Large intestine (tissue), 3 donors: ENCODE measurements around the gene CCND1. TPM values are rescaled to one million over a fixed set of nuclear protein-coding genes. Genes with fewer than 3 reads are reported as not detected.

Experiments
- DNase-seq, 2 donors: peaks; one replicate each; pipeline versions ENCODE4 v3.0.0 to v3.0.0-alpha.2; 2013
- H3K27ac ChIP-seq: one replicate; pipeline ENCODE4 v1.5.1; 2013; ENCODE audit warnings: low read length
- H3K27me3 ChIP-seq: 2 replicates; pipeline ENCODE4 v1.6.1; 2013; ENCODE audit warnings: low read length; ENCODE audit not compliant: control insufficient read depth, insufficient read depth
- H3K36me3 ChIP-seq: 2 replicates; pipeline ENCODE4 v1.6.1; 2013; ENCODE audit warnings: low read length; ENCODE audit not compliant: control insufficient read depth, insufficient read depth
- H3K4me1 ChIP-seq: one replicate; pipeline ENCODE4 v1.6.1; 2013; ENCODE audit warnings: low read length; ENCODE audit not compliant: control insufficient read depth, insufficient read depth
- H3K4me3 ChIP-seq: one replicate; pipeline ENCODE4 v1.5.1; 2013; ENCODE audit warnings: low read length
- H3K9me3 ChIP-seq: one replicate; pipeline ENCODE4 v1.6.1; 2013; ENCODE audit warnings: mild to moderate bottlenecking, low read depth, low read length, moderate library complexity; ENCODE audit not compliant: control insufficient read depth
- WGBS: methylation state at CpG from one replicate; pipeline ENCODE4 v1.1.5; 2013; ENCODE audit warnings: low lambda C conversion rate; ENCODE audit not compliant: insufficient coverage; 5-methylcytosine and 5-hydroxymethylcytosine counted together
- polyA plus RNA-seq: library from polyadenylated mRNA; unstranded; fragments of 120-200 nt; gene quantifications from one replicate; pipeline ENCODE4 v1.2.1, GENCODE V29; 2013

Gene CCND1
- polyA plus RNA-seq, 1 donor = 74.0 TPM

DNA sequence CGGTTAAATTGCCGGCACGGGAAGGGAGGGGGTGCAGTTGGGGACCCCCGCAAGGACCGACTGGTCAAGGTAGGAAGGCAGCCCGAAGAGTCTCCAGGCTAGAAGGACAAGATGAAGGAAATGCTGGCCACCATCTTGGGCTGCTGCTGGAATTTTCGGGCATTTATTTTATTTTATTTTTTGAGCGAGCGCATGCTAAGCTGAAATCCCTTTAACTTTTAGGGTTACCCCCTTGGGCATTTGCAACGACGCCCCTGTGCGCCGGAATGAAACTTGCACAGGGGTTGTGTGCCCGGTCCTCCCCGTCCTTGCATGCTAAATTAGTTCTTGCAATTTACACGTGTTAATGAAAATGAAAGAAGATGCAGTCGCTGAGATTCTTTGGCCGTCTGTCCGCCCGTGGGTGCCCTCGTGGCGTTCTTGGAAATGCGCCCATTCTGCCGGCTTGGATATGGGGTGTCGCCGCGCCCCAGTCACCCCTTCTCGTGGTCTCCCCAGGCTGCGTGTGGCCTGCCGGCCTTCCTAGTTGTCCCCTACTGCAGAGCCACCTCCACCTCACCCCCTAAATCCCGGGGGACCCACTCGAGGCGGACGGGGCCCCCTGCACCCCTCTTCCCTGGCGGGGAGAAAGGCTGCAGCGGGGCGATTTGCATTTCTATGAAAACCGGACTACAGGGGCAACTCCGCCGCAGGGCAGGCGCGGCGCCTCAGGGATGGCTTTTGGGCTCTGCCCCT is 529 bp upstream of the CCND1 start:
- Histone ChIP-seq H3K27ac (peak overlapping the region; percentile 69), H3K9me3 (peaks cover 12% of the 10 kb centered on the region), H3K36me3 (peaks cover 15% of the 10 kb centered on the region), H3K27me3 (peaks cover 47% of the 10 kb centered on the region), H3K4me1 (peaks cover 48% of the 10 kb centered on the region), H3K4me3 (peak overlapping the region; percentile 96)
- WGBS = no CpG with 5 or more reads among the region's 43 CpGs
- DNase-seq = peak in 1 of 2 donors; percentile 77

DNA sequence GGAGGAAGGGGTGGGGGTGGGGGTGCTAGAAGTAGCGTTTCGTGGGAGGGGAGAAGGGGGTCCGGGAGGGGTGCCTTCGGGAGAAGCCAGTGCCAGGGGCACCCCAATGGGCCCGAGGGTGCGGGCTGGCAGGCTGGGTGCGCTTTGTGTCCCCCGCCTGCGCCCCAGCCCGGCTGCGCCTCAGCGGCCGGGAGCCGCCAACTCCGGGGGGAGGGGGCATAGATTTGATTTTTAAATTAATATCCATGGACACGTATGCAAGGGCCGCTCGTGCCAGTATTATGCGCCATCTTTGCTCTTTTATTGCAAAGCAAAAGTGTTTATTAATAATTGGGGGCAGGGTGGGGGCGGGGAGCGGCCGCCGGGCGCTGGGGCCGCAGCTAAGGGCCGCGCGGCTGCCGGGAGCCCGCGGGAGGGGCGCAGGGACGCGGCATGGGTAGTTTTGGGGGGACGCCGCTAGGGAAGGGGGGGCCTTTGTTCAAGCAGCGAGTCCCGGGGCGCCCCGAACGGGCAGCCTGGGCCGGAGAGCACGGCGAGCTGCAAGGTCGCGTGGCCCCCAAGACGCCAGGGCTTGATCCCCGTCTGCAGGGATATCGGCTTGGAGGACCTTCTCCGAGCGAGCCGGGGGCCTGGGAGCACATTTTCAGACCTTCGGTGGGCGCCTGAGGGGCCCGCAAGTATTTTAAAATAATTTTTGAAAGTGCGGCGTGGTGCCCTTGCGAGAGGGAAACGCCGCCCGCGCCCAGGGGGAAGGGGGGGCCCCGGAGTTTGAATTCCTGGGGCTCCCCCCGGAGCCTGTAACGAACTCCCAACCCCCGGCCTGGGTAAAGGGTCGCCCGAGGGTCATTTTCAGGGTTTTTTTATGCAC is 959 bp downstream of the CCND1 start:
- 0% methylated on average over 2 of the region's 68 CpGs for WGBS
- Histone ChIP-seq H3K9me3 (peaks cover 12% of the 10 kb centered on the region), H3K27ac (peak overlapping the region; percentile 94), H3K4me3 (peak overlapping the region; percentile 96), H3K4me1 (peaks cover 40% of the 10 kb centered on the region), H3K27me3 (peaks cover 41% of the 10 kb centered on the region), H3K36me3 (peaks cover 28% of the 10 kb centered on the region)
- peak in 1 of 2 donors; percentile 40 for DNase-seq

DNA sequence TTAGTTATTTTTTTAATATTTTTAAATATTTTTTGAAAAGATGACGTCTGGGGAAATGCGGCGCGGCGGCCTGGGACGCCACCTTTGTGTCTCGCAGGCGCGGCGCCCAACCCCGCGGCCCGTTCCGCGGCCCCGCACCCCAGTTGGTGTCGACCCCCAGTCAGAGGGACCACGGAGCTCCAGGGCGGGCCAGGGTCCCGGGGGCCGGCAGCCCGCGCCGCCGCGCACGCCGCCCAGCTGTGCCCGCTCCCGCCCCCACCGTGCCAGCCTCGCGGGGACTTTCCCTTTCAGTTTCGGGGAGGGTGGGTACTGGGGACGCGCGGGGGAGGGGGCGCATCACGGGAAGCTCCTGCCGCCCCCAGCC is 1.6 kb downstream of the CCND1 start:
- WGBS = no CpG with 5 or more reads among the region's 40 CpGs
- peak overlapping the region; percentile 36 for H3K27ac ChIP-seq
- peaks cover 7% of the 10 kb centered on the region for H3K9me3 ChIP-seq
- H3K36me3 ChIP-seq = peaks cover 34% of the 10 kb centered on the region
- H3K4me1 ChIP-seq = peaks cover 35% of the 10 kb centered on the region
- no peak for DNase-seq
- H3K4me3 ChIP-seq = peak overlapping the region; percentile 96
- H3K27me3 ChIP-seq = peaks cover 35% of the 10 kb centered on the region

DNA sequence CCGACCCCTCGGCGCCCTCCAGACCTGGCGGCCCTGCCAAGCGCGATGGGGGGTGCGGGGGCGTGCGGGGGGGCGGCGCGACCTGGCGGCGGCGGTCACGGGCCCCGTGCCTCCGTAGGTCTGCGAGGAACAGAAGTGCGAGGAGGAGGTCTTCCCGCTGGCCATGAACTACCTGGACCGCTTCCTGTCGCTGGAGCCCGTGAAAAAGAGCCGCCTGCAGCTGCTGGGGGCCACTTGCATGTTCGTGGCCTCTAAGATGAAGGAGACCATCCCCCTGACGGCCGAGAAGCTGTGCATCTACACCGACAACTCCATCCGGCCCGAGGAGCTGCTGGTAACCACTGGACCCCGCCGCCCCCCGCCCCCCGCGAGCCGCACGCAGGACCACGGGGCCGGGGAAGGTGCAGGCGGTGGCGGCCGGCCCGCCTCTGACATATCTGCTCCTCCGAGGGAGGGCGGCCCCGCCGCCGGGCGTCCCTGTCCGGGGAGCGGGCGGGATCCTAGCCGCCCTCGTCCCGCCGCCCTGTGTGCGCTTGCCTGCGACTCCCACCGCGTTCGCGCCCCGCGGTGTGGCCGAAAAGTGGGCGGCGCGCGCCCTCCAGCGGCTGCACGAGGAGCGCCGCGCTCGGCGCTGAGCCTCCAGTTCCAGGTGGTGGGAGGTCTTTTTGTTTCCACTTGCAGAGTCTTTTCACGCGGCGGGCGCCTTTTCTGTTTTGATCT is 2.1 kb downstream of the CCND1 start:
- Histone ChIP-seq H3K4me1 (peaks cover 29% of the 10 kb centered on the region), H3K27ac (peak overlapping the region; percentile 41), H3K27me3 (peaks cover 29% of the 10 kb centered on the region), H3K36me3 (peaks cover 40% of the 10 kb centered on the region), H3K4me3 (peak overlapping the region; percentile 96), H3K9me3 (peaks cover 3% of the 10 kb centered on the region)
- WGBS = no CpG with 5 or more reads among the region's 81 CpGs
- peak; percentile 79 to 80 for DNase-seq

DNA sequence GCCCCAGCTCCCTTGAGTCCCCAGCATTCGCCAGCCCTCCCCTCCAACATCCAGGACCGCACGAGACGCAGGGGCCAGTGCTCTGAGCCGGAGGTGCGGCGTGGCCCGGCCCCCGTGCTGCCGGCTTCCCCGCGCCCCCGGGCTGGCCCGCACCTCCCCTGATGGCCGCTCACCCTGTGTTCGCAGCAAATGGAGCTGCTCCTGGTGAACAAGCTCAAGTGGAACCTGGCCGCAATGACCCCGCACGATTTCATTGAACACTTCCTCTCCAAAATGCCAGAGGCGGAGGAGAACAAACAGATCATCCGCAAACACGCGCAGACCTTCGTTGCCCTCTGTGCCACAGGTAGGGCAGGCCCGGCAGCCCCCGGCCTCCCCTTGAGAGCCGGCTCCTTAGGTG is 2.7 kb downstream of the CCND1 start:
- Histone ChIP-seq H3K9me3 (peaks cover 3% of the 10 kb centered on the region), H3K27me3 (peaks cover 25% of the 10 kb centered on the region), H3K4me3 (peak overlapping the region; percentile 28), H3K36me3 (peaks cover 45% of the 10 kb centered on the region), H3K27ac (no peak overlapping the region), H3K4me1 (peaks cover 25% of the 10 kb centered on the region)
- DNase-seq = no peak
- WGBS = no CpG with 5 or more reads among the region's 27 CpGs

DNA sequence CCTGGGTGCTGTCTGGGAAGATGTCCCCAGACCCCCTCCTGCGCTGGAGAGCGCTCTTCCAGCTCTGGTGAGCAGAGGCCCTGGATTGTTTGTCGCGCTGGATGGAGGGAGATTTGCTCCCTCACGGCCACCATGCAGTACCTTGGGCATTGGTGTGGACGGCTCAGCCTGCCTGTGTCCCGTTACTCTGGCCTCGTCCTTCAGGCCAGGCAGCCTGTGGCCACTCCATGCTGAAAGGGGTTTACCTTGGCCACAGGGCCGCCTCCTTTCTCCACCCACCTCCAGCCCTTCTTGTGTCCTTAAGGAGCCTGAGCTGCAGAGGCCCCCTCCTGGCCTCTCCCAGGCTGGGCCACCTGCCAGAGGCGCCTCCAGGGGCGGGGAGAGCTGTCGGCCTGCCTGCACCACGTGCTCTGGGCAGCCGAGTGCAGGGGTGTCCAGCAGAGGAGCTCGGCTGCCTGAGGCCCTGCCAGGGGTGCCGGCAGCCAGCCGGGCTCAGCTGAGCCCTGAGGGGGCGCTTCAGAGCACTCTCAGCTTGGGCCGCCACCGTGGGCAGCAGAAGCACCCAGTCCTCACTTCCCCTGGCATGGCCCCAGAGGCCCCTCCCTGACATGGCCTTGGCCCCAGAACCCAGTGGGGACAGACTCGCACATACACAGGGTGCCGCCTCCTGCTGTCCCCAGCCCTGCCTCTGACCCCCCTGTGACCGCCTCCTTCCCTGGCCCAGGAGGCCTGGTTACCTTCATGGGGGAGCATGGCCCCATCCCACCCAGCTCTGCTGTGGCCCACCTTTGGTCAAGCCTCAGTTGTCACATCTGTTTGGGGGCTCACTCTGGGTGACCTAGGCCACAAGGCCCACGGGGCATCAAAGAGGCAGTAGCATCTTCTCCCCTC is 3.4 kb downstream of the CCND1 start:
- DNase-seq = peak; percentile 91 to 93

DNA sequence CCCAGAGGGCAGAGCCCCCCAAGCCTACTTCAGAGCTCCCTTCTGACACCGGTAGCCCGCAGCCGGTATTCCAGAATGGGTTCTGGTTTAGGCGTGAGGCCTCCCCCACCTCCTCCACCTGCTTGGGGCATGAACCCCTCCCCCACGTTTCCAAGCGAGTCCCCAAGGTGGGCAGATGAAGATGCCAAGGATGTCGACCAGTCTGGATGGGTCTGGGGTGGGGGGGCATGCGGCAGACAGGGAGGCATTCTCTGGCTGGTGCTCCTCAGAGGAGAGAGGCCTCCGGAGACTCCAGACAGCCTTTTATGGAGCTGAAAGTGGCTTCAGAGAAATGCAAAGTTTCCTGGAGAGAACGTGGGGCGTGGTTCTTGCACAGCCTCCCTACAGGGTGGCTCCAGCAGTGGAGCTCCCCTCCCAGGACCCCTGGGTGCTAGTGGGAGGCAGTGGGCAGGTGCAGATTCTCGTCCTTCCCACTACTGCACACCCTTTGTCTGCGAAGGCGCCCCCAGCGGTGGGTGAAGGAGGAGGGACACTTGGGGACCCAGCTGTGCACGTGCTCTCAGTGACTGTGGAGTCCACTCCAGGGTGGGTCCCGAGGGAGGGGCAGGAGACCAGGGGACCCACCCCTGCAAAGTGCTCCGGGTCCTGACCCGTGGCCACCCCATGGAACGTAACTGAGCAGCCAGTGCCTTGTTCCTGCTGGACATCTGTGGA is 4.2 kb downstream of the CCND1 start:
- H3K4me3 ChIP-seq = no peak overlapping the region
- H3K27me3 ChIP-seq = peaks cover 16% of the 10 kb centered on the region
- WGBS = 40% methylated on average over 1 of the region's 20 CpGs
- DNase-seq = no peak
- H3K9me3 ChIP-seq = peaks cover 3% of the 10 kb centered on the region
- H3K36me3 ChIP-seq = peaks cover 60% of the 10 kb centered on the region
- peak overlapping the region; percentile 37 for H3K27ac ChIP-seq
- peaks cover 17% of the 10 kb centered on the region for H3K4me1 ChIP-seq

More for the DNA sequence above, 3.4 kb downstream of the CCND1 start:
- peaks cover 22% of the 10 kb centered on the region for H3K4me1 ChIP-seq
- no peak overlapping the region for H3K4me3 ChIP-seq
- H3K9me3 ChIP-seq = peaks cover 3% of the 10 kb centered on the region
- H3K27me3 ChIP-seq = peaks cover 21% of the 10 kb centered on the region
- peaks cover 52% of the 10 kb centered on the region for H3K36me3 ChIP-seq
- H3K27ac ChIP-seq = peak overlapping the region; percentile 37
- no CpG with 5 or more reads among the region's 24 CpGs for WGBS

DNA sequence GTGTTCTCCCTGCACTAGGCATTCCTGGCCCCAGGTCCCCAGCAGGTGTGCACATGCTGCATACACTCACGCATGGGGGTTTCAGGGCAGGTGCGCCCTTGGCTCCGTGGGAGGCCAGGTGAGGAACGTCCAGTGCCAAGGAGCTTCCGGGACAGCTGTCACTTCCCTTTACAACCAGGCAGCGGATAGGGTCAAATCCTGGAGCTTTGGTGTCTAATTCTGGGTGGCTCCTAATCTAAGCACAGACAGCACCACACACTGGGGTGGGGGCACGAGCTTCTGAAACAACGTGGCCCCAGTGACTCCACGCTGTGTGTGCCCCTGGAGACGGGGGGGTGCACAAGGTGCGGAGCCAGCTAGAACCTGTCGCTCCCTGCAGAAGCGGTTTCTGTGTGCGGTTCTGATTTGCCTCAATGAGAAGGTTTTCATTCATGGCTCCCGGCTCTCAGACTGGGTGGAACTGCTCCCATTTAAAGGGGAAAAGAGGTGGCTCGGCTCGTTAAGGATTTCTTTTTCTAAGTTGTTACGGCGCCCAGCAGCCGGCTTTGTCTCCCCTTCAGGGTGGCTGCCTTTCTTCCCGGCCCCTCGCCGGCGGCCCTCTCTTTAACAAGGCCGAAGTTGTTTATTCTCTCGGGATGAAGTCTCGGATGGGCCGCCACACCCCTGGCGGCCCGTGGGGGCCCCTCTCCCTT is 5.0 kb downstream of the CCND1 start:
- peaks cover 10% of the 10 kb centered on the region for H3K27me3 ChIP-seq
- H3K27ac ChIP-seq = no peak overlapping the region
- WGBS = no CpG with 5 or more reads among the region's 30 CpGs
- H3K4me1 ChIP-seq = peaks cover 16% of the 10 kb centered on the region
- no peak for DNase-seq
- H3K9me3 ChIP-seq = peaks cover 3% of the 10 kb centered on the region
- H3K4me3 ChIP-seq = no peak overlapping the region
- peaks cover 68% of the 10 kb centered on the region for H3K36me3 ChIP-seq
